Globus pallidus (tissue), 1 donor: ENCODE data around the gene STT3B.

Experiments
- DNase-seq: peaks from one replicate; pipeline ENCODE4 v3.0.0-alpha.2; 2015; ENCODE audit warnings: low spot score

The STT3B gene

GRCh38 chr3:31521468-31521867 is 11.3 kb upstream of the STT3B start:
- DNase-seq, result no peak

GRCh38 chr3:31522152-31522551 is 10.6 kb upstream of the STT3B start:
- DNase-seq, result no peak

GRCh38 chr3:31523543-31523942 is 9.2 kb upstream of the STT3B start:
- no peak for DNase-seq

GRCh38 chr3:31525532-31525931 is 7.2 kb upstream of the STT3B start:
- no peak for DNase-seq

- no peak for DNase-seq
These were observed 3.3 kb upstream of the STT3B start for GRCh38 chr3:31529421-31529820.

GRCh38 chr3:31530039-31530959 is 2.4 kb upstream of the STT3B start:
- DNase-seq, result no peak

- DNase-seq, result no peak
These were observed 1.8 kb upstream of the STT3B start for GRCh38 chr3:31530960-31531335.

GRCh38 chr3:31531452-31531991 is 1.2 kb upstream of the STT3B start:
- DNase-seq, result no peak

GRCh38 chr3:31531992-31532586 is 636 bp upstream of the STT3B start:
- peak; percentile 100 for DNase-seq

GRCh38 chr3:31533169-31534064 is 692 bp downstream of the STT3B start:
- peak; percentile 42 for DNase-seq

GRCh38 chr3:31534065-31534425 is 1.3 kb downstream of the STT3B start:
- DNase-seq, result peak; percentile 14

GRCh38 chr3:31536497-31536896 is 3.8 kb downstream of the STT3B start:
- no peak for DNase-seq

- DNase-seq, result no peak
These were observed 6.1 kb downstream of the STT3B start for GRCh38 chr3:31538801-31539200.

- no peak for DNase-seq
These were observed 6.5 kb downstream of the STT3B start for GRCh38 chr3:31539275-31539674.

- DNase-seq, result no peak
These were observed 8.4 kb downstream of the STT3B start for GRCh38 chr3:31541089-31541488.

- no peak for DNase-seq
These were observed 9.5 kb downstream of the STT3B start for GRCh38 chr3:31542246-31542645.

GRCh38 chr3:31543375-31543774 is 10.7 kb downstream of the STT3B start:
- DNase-seq, result no peak

- no peak for DNase-seq
These were observed 11.9 kb downstream of the STT3B start for GRCh38 chr3:31544634-31545033.

- DNase-seq, result no peak
These were observed 13.4 kb downstream of the STT3B start for GRCh38 chr3:31546162-31546561.

- no peak for DNase-seq
These were observed 14.0 kb downstream of the STT3B start for GRCh38 chr3:31546725-31547124.

GRCh38 chr3:31550452-31551251 is 17.9 kb downstream of the STT3B start:
- DNase-seq, result peak; percentile 34
